KOPT-K1 (cell line): ENCODE measurements around the gene PROSER2.
"Not testable (repeated sequence)": the region's sequence is repeated elsewhere in the genome, so short reads cannot be mapped to it uniquely, and the experiment has no call there.

Experiments
- H3K27ac ChIP-seq: fragments of 200-600 bp; sonication (generic); 2 replicates; pipeline ENCODE4 v1.5.1; 2016; ENCODE audit warnings: antibody characterized with exemption, mild to moderate bottlenecking, low read depth, low read length; ENCODE audit not compliant: poor library complexity, severe bottlenecking
- H3K36me3 ChIP-seq: fragments of 200-600 bp; sonication (generic); 2 replicates; pipeline ENCODE4 v1.5.1; 2017; ENCODE audit warnings: antibody characterized with exemption, mild to moderate bottlenecking, low read length, moderate library complexity; ENCODE audit not compliant: insufficient read depth
- H3K9me3 ChIP-seq: fragments of 200-600 bp; sonication (generic); 2 replicates; pipeline ENCODE4 v1.5.1; 2017; ENCODE audit warnings: antibody characterized with exemption, low read length, mild to moderate bottlenecking; ENCODE audit not compliant: insufficient read depth, poor library complexity, severe bottlenecking

Gene PROSER2

DNA sequence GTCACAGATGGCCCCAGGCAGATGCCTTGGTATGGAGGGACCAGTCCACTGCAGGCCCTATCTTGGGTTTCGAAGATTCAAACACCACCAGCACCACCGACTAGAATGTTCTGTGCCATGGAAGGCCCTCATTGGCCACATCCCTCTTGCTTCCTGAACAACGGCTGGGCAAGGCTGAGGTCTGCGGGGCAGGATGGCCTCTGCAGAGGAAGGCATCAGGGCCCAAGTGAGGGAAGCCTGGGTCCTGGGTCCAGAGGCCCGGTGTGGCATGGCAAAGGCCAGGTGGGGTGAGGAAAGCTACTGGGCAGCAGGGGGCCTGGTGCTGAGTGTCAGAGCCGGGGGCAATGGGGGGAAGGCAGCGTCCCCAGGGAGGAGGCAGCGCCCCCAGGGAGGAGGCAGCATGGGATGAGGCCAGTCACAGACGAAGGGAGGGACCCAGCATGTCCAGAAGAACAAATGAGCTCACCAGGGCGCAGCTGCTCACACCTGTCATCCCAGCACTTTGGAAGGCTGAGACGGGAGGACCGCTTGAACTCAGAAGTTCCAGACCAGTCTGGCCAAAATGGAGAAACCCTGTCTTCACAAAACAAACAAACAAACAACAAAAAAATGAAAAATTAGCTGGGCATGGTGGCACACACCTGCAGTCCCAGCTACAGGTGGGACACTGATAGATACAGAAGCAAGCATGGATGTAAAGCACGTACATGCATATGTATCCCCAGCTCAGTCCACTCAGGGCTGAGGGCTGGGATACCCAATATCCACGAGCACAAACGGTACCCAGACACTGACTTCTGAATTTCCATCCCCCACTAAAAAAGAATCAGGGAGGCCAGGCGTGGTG is 64.4 kb downstream of the PROSER2 start:
- Histone ChIP-seq H3K36me3 (no peaks in the 10 kb centered on the region), H3K9me3 (no peaks in the 10 kb centered on the region), H3K27ac (no peak overlapping the region)

DNA sequence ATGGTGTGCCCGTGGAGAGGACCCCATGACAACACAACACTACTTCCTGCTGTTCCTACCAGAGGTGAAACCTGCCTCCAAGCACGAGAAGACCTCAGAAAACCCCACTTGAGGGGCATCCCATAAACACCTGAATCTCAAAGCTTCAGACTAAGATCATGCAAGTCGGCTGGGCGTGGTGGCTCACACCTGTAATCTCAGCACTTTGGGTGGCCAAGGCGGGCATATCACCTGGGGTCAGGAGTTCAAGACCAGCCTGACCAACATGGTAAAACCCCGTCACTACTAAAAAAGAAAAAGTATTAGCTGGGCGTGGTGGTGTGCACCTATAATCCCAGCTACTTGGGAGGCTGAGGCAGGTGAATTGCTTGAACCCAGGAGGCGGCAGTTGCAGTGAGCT is 66.1 kb downstream of the PROSER2 start:
- not testable (repeated sequence) for H3K27ac ChIP-seq, H3K36me3 ChIP-seq, H3K9me3 ChIP-seq

DNA sequence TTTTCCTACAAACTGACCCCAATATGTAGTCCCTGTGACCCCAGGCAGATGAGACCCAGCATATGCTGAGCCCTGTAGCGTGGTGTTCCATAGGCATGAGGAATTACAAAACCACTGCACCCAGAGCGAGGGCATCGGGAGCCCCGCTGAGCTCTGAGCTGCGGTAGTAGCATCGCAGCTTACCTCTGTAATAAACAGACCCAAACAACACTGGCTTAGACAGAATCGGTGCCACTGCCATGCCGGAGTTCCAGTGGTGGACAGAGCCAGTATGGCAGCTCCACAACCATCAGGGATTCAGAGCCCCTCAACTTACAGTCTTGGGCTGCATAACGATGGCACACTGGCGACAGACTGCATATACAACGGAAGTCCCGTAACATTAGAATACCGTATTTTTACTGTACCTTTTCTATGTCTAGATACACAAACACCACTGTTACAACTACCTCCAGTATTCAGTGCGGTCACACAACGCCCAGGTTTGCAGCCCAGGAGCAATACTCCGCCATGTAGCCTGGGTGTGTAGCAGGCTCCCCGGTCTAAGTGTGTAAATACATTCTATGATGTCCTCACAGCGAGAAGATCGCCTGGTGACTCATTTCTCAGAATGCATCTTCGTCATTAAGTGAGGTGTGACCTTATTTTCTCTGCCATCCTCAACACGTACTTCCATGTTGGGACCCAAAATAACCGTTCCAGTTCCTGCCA is 68.8 kb downstream of the PROSER2 start:
- H3K27ac ChIP-seq: no peak overlapping the region
- no peaks in the 10 kb centered on the region for H3K36me3 ChIP-seq
- H3K9me3 ChIP-seq: no peaks in the 10 kb centered on the region

DNA sequence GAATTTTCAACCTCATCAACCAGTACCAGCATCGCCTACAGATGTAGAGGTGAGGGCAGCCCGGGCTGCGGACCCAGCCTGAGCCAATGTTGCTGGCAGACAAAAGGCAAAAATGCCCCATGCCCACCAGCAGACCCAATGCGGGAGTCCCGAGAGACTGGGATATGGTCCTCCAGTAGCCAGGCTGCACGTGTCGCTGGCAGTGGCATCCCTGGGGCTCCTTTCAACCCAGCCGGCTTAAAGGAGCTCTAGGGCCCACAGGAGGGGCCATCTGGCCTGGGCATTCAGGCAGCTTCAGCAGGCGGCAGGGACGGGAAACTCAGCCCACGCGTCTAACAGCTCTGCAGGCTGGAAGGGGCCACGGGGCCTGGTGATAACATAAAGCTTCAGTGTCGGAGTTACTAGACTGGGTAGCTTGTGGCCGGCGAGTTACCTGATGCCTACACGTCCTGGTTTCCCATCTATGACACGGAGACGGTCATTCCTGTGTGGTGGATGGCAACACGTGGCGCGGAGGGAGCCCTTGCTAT is 70.7 kb downstream of the PROSER2 start:
- Histone ChIP-seq H3K27ac (no peak overlapping the region), H3K36me3 (no peaks in the 10 kb centered on the region)

DNA sequence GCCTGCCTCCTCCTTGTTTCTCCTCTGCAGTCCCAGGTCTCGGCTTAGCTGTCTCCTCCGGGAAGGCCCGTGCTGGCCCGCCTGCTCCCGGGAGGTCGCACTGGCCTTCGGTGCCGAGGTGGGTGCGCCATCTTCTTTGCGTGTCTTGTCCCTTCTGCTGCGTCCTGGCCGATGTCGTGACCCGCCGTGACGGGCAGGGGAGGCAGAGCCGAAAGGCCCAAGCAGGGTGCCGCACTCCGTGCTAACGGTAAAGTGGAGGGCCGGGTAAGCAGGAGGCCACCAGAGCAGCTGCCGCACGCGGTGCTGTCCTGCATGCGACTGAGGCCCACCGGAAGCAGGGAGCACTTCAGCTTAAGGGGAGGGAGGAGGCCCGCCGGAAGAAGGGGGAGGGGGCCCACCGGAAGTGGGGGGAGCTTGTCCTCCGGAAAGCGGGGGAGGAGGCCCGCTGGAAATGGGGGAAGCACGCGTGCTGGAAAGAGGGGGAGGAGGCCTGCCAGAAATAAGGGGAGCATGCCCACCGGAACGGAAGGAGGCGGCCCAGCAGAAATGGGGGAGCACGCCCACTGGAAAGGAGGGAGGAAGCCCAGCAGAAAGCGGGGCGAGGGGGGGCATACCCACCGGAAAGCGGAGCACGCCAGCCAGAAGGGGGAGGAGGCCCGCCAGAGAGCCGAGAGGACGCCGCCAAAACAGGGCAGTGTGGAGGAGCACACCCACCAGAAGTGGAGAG is 71.4 kb downstream of the PROSER2 start:
- Histone ChIP-seq H3K36me3 (no peaks in the 10 kb centered on the region), H3K9me3 (no peaks in the 10 kb centered on the region), H3K27ac (no peak overlapping the region)

More for the DNA sequence above, 70.7 kb downstream of the PROSER2 start:
- no peaks in the 10 kb centered on the region for H3K9me3 ChIP-seq

DNA sequence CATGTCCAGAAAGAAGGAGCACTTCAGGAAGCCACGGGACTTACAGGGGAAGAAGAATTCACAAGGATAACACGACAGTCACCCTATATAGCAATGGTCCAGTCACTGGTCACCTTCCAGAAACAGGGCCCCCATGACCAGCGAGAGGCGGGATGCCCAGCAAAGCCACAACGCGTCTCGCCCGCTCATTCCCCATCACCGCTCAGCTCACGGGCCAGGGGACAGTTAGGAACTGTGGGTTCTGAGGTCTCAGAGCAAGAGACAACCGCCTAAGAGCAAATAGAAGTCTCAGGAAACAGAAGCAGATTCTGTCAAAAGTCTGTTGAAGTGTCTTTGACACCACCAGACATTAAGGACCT is 71.9 kb downstream of the PROSER2 start:
- Histone ChIP-seq H3K9me3 (no peaks in the 10 kb centered on the region), H3K36me3 (no peaks in the 10 kb centered on the region), H3K27ac (no peak overlapping the region)

DNA sequence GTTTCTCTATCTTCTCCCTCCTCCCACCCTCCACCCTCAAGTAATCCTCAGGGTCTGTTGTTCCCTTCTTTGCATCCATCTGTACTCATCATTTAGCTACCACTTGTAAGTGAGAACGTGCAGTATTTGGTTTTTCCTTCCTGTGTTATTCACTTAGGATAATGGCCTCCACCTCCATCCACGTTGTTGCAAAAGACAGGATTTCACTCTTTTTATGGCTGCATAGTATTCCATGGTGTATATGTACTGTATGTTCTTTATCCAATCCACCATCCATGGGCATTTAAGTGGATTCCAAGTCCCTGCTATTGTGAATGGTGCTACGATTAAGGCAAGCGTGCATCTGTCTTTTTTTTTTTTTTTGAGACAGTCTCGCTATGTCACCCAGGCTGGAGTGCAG is 72.4 kb downstream of the PROSER2 start:
- Histone ChIP-seq H3K27ac (no peak overlapping the region), H3K36me3 (no peaks in the 10 kb centered on the region), H3K9me3 (no peaks in the 10 kb centered on the region)

DNA sequence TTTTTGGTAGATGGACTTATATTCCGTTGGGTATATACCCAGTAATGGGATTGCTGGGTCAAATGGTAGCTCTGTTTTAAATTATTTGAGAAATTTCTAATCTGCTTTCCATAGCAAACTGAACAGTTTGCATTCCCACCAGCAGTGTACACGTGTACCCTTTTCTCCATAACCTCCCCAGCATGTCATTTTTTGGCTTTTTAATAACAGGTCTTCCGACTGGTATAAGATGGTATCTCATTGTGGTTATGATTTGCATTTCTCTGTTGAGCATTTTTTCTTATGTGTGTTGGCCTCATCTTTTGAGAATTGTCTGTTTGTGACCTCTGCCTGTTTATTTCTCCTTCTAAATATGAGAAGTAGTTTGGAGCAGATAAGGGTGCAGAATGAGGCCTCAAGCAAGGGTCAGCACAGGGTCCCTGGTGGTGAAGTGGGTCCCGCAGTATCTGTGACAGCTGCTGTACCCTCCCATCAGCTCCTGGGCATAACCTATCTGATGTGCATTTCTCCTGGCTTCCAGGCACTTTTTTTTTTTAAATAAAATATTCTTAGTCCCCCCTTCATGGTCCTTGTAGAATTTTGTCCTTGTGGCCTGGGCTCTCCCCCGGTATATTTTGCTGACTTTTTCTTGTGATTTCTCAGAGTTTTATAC is 73.5 kb downstream of the PROSER2 start:
- Histone ChIP-seq H3K27ac (no peak overlapping the region), H3K9me3 (no peaks in the 10 kb centered on the region), H3K36me3 (no peaks in the 10 kb centered on the region)

DNA sequence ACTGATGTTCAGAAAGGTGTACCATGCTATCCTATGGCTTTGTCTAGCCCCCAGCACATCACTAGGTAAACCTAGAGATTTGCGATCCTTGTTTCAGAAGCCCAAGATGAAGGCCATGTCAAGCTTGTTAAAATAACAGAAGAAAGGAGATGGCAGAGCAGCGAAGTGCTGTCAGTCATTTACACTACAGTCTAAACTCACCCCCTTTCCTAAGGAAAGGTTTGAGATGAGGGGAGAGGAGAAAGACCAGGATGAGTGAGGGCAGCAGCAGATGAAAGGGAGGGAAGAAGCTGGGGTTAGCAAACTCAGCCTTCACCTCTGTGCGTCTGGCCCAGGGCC is 74.8 kb downstream of the PROSER2 start:
- H3K36me3 ChIP-seq: no peaks in the 10 kb centered on the region
- H3K9me3 ChIP-seq: no peaks in the 10 kb centered on the region
- no peak overlapping the region for H3K27ac ChIP-seq

DNA sequence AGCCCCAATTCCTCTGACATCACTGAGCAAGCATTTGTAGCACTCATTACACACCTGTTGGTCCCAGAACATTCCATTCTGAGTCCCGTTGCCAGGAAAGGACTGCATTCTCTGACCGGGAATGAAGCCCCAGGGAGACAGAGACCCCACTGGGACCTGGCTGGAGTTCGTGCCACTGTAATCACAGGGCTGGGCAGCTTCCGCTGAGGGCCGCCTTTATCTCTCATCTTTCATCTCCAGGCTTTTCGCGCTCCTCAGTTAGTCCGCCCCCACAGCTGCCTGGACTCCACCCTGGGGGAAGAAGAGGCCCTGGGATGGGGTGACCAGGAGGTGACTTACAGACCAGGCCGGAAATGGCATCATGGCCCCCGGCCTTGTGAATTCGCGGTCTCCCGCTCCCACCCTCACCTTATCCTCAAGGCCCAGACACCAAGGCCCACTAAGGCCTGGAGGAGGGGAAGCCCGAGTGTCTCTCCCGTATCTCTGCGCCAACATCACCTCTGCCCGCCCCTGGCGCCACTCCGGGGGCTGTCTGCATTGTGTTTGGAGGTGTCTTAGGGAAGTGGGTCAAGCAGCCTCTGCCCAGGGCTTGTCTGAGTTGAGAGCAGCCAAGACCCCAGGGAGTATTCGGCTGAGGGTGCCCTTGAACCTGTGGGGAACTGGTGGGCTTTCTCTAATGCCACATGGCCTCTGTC is 75.4 kb downstream of the PROSER2 start:
- Histone ChIP-seq H3K36me3 (no peaks in the 10 kb centered on the region), H3K27ac (no peak overlapping the region), H3K9me3 (no peaks in the 10 kb centered on the region)

DNA sequence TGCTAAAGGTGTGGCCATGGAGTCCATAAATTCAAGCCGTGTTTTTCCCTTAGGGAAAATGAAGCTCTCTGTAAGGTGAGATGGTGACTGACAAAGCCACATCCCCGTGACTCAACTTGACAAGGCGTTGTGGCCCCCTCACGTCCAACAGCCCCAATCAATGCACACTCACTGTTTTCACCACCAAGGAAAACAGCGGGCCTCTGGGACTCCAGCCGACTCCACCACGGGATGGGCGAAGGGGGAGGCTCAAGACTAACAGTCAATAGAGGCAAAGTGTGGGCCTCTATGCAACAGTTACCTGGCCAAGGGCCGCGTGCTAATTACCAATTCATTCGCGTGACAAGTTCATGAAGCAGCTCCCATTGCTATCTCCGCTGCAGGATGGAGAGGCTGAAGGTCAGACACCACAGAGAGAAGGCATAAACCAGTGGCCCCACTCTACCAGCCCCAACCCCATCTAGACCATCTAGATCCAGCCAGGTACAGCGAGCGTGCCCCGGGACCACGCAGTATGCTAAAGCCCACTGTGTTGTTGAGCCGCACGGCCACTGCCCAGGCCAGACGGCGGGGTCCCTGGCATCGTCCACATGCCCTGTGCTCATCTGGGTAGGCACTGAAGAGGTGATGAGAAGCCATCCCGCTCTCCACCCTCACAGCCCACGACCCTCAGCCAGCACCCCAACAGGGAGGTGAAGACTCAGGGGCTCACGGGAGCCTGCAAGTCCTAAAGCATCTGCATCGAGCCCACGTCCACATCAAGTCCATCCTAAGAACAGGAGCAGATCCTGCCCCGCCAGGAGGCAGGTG is 76.1 kb downstream of the PROSER2 start:
- H3K27ac ChIP-seq: no peak overlapping the region
- H3K36me3 ChIP-seq: no peaks in the 10 kb centered on the region
- no peaks in the 10 kb centered on the region for H3K9me3 ChIP-seq

DNA sequence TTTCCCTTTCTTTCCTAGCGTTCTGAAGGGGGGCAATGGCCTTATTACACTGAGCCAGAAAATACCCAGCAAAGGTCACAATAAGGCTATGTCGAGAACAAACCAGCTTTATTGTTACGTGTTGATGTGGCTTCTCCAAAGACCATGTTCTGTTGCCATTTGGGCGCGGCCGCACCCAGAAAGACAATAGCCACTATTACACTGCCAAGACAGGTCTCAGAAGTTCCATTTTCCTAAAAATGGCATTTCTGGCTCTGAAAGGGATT is 77.8 kb downstream of the PROSER2 start:
- Histone ChIP-seq H3K9me3 (no peaks in the 10 kb centered on the region), H3K27ac (no peak overlapping the region), H3K36me3 (no peaks in the 10 kb centered on the region)

DNA sequence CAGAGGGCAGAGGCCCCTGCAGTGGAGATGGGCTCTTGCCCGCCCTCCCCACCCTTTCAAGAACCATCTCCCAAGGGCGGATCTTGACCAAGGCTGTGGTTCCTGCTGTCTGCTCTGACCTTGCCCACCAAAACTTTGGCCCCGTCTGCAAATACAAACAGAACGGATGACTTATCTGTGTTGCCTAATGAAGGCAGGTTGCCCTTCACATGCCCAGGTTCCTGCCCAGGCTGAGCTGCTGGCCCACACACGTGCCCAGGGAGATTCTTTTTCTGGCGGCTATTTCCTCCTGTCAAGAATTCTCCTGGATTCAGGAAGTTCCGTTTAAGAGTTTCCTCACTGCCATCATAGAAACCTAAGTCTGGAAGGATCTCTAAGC is 78.3 kb downstream of the PROSER2 start:
- H3K9me3 ChIP-seq: no peaks in the 10 kb centered on the region
- H3K36me3 ChIP-seq: no peaks in the 10 kb centered on the region
- H3K27ac ChIP-seq: no peak overlapping the region

DNA sequence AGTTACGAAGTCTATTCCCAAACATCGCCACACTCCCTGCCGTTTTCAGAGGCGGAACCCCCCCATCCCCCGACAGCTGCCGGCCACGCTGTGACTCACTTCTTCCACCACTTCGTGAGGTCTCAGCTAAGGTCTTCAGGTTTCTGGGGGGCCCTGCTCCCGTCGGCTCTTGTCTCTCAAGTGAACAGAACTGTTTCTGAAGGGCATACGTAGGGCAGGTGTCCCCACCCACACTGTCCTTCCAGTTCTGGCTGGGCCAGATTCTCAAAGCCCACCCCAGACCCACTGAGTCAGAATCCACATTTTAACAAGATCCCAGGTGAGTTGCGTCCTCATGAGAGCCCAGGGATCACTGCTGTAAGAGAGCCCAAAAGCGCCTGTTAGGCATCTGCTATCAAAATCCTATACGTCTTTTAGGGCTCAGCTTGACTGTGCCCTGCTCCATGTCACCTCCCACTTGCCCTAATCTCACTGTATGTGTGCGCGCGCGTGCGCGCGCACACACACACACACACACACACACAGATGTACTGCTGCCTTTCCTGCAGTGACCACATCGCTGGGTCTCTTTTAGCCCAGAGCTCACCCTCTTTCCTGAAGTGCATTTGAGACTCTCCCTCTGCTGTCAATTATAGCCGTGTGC is 78.8 kb downstream of the PROSER2 start:
- Histone ChIP-seq H3K27ac (no peak overlapping the region), H3K9me3 (no peaks in the 10 kb centered on the region), H3K36me3 (no peaks in the 10 kb centered on the region)
